ENCODE measurements around the gene TTLL13.

Gene TTLL13

GRCh38 chr15:90230610-90231009, 18.7 kb upstream of the TTLL13 start:
- peak overlapping the region; percentile 67 for H3K4me3 ChIP-seq (ENCODE audit: low read depth, low read length)
- no peak for TF ChIP-seq CTCF (IDR thresholded peaks at IDR 0.05; ENCODE audit: insufficient read depth, low read depth, low read length, missing control alignments)
- DNase-seq (ENCODE audit: low read depth): no peak

DNA sequence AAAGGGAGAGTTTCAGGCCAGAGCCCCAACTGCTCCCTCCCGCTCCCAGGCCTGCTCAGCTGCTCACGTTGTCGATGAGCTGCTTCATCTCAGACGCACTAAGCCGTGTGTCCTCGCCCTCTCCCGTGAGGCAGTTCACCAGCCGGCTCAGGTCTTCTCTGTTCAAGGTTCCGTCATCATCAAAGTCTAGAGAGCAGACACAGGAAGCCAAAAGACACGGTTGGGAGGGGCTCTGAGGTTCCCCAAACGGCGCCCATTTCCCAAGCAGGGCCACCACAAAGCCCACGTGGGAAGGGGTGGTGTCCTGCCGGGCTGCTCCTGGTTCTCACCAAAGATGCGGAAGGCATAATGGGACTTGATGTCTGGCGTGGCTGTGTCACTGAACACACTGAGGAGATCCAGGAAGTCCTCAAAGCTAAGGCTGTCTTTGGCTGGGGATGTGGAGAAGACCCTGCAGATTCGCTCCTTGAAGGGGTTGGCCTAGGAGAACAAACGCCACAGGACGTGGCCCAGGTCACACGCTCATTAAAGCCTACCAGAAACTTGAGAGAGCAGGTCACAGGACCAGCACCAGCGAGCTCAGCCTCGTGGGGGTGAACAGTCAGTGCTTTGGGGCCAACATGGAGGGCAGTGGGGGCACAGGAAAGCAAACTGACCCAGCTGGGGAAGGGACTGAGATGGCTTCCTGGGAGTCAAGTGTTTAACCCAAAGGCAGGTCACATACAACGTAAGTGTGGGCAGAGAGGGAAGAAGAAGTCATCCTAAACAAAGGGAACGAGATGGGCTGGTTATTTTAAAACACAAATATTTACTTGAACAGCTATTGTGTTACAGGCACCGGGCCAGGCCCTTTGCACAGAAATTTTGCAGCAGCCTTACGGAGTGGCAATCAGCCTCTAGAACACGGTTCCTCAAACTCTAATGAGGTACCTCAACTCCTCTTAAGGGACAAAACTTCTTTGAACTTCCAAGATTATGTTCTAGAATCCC, 18.0 kb upstream of the TTLL13 start:
- TF ChIP-seq CTCF (IDR thresholded peaks at IDR 0.05; ENCODE audit: insufficient read depth, low read depth, low read length, missing control alignments): no peak
- H3K4me3 ChIP-seq (ENCODE audit: low read depth, low read length): peak overlapping the region; percentile 67
- DNase-seq (ENCODE audit: low read depth): peak; percentile 85

DNA sequence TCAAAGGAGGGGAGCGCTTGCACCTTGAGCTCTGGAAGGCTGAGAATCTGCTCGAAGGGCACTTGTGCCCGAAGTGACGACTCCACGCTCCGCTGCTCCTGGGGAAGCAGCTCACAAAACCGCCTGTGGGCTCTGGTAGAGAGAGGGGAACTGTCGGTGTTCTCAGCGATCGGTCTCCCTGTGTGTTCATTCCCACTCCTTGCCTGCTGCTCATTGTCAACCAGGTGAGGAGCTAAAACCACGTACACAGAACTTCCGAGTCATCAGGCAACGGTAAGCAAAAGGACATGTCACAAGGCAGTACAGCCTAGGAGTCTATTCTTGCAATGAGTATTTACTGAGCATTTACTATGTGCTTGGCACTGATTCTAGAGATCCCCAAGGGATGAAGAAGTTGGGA, 17.2 kb upstream of the TTLL13 start:
- TF ChIP-seq CTCF (IDR thresholded peaks at IDR 0.05; ENCODE audit: insufficient read depth, low read depth, low read length, missing control alignments): no peak
- peak overlapping the region; percentile 67 for H3K4me3 ChIP-seq (ENCODE audit: low read depth, low read length)
- peak; percentile 51 for DNase-seq (ENCODE audit: low read depth)

GRCh38 chr15:90232941-90233386, 16.4 kb upstream of the TTLL13 start:
- no peak for TF ChIP-seq CTCF (IDR thresholded peaks at IDR 0.05; ENCODE audit: insufficient read depth, low read depth, low read length, missing control alignments)
- DNase-seq (ENCODE audit: low read depth): no peak
- H3K4me3 ChIP-seq (ENCODE audit: low read depth, low read length): peak overlapping the region; percentile 67

- TF ChIP-seq CTCF (IDR thresholded peaks at IDR 0.05; ENCODE audit: insufficient read depth, low read depth, low read length, missing control alignments): peak; percentile 39
- peak within 1 kb of the TSS; percentile 89 for H3K4me3 ChIP-seq (ENCODE audit: low read depth, low read length)
- DNase-seq (ENCODE audit: low read depth): peak; percentile 99
These were observed 15.8 kb upstream of the TTLL13 start, which contains the start of gene CIB1 for GRCh38 chr15:90233387-90234095. Gene CIB1 (minus strand): TSS chr15:90233941. CDS start chr15:90233885, 56 bp downstream.

- no peak for TF ChIP-seq CTCF (IDR thresholded peaks at IDR 0.05; ENCODE audit: insufficient read depth, low read depth, low read length, missing control alignments)
- peak within 1 kb of the TSS; percentile 89 for H3K4me3 ChIP-seq (ENCODE audit: low read depth, low read length)
- DNase-seq (ENCODE audit: low read depth): no peak
These were observed 15.0 kb upstream of the TTLL13 start, which contains the start of gene GDPGP1 for GRCh38 chr15:90234096-90234988. Gene GDPGP1 (plus strand): TSS chr15:90234209. CDS start chr15:90240909, 6,700 bp downstream.

All from GM12865 (cell line).